Hepatocyte (in vitro differentiated cells): ENCODE results near the gene FREM1. TPM values are rescaled to one million over a fixed set of nuclear protein-coding genes. Genes with fewer than 3 reads are reported as not detected.

ENCODE experiments used
- DNase-seq: peaks from one replicate; pipeline ENCODE4 v3.0.0-alpha.2; 2016; ENCODE audit warnings: low spot score
- H2AFZ ChIP-seq: fragments of 200-600 bp; sonication (generic); 2 replicates; pipeline ENCODE4 v1.6.0; 2016; ENCODE audit warnings: antibody characterized with exemption, mild to moderate bottlenecking
- H3K27ac ChIP-seq: fragments of 200-600 bp; sonication (generic); 2 replicates; pipeline ENCODE4 v1.5.1; 2016; ENCODE audit warnings: mild to moderate bottlenecking
- H3K27me3 ChIP-seq: fragments of 200-600 bp; sonication (generic); 2 replicates; pipeline ENCODE4 v1.6.1; 2016
- H3K36me3 ChIP-seq: fragments of 200-600 bp; sonication (generic); replicated peaks from 2 replicates; pipeline ENCODE4 v1.5.1; 2016; ENCODE audit warnings: low read depth; ENCODE audit not compliant: insufficient read depth
- H3K4me1 ChIP-seq: fragments of 200-600 bp; sonication (generic); 2 replicates; pipeline ENCODE4 v1.5.1; 2016; ENCODE audit warnings: mild to moderate bottlenecking, moderate library complexity; ENCODE audit not compliant: insufficient read depth
- H3K4me2 ChIP-seq: fragments of 200-600 bp; sonication (generic); 2 replicates; pipeline ENCODE4 v1.6.0; 2016
- H3K4me3 ChIP-seq: fragments of 200-600 bp; sonication (generic); 2 replicates; pipeline ENCODE4 v1.5.1; 2016; ENCODE audit warnings: mild to moderate bottlenecking
- H3K79me2 ChIP-seq: fragments of 200-600 bp; sonication (generic); 2 replicates; pipeline ENCODE4 v1.6.0; 2017; ENCODE audit warnings: mild to moderate bottlenecking
- H3K9me2 ChIP-seq: fragments of 200-600 bp; sonication (generic); replicated peaks from 2 replicates; pipeline ENCODE4 v1.6.0; 2017; ENCODE audit warnings: mild to moderate bottlenecking; ENCODE audit not compliant: insufficient read depth
- H3K9me3 ChIP-seq: fragments of 200-600 bp; sonication (generic); 2 replicates; pipeline ENCODE4 v1.5.1; 2016; ENCODE audit warnings: low read depth, mild to moderate bottlenecking
- H4K20me1 ChIP-seq: fragments of 200-600 bp; sonication (generic); 2 replicates; pipeline ENCODE4 v1.6.0; 2016; ENCODE audit warnings: mild to moderate bottlenecking; ENCODE audit not compliant: insufficient read depth, poor library complexity, severe bottlenecking
- EZH2 ChIP-seq: fragments of 200-600 bp; sonication (generic); IDR thresholded peaks from 2 replicates; pipeline ENCODE4 v1.6.1; 2016; ENCODE audit warnings: antibody characterized with exemption, mild to moderate bottlenecking, borderline replicate concordance
- EZH2phosphoT487 ChIP-seq: fragments of 200-600 bp; sonication (generic); IDR thresholded peaks from one replicate; pipeline ENCODE4 v1.6.1; 2018; ENCODE audit warnings: antibody characterized with exemption, mild to moderate bottlenecking, low read depth, moderate library complexity; ENCODE audit not compliant: unreplicated experiment, severe bottlenecking
- WGBS: methylation state at CpG from one replicate; pipeline ENCODE4 v1.1.6; 2016; ENCODE audit warnings: low lambda C conversion rate; ENCODE audit errors: missing lambda C conversion rate; 5-methylcytosine and 5-hydroxymethylcytosine counted together
- polyA plus RNA-seq: library from polyadenylated mRNA; unstranded; fragments of >200 nt; fragmentation: Nextera tagmentation; extraction: Ambion mirVana; gene quantifications from 2 replicates; pipeline ENCODE4 v1.2.1, GENCODE V29; 2016
- total RNA-seq: library from RNA; depleted of rRNA; stranded (reverse); fragments of >200 nt; gene quantifications from 2 replicates; pipeline ENCODE4 v1.2.3, GENCODE V29; 2014
- TF ChIP-seq, protein P1 (sequence below): fragments of 200-600 bp; sonication (generic); IDR thresholded peaks from 2 replicates; pipeline ENCODE4 v1.5.1; 2016; ENCODE audit warnings: antibody characterized with exemption, mild to moderate bottlenecking; ENCODE audit not compliant: poor library complexity

The FREM1 gene
- total and polyA plus RNA-seq, 2 experiments from 2014 or later: 9.7 to 36.1 TPM

DNA sequence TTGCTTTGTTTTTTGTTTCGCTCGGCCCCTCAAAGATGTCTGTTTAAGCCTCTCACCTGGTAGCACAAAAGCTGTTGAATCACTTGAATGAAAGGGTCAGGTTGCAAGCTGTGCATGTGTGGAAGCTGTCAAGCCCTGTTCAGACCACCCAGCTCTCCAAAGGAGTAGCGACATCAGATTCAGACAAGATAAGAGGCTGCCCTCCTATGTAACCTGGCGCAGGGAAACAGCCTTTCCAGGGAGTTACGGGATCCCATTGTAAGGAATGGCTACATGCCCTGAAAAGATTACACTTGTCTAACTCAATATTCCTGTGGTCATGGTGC, 2.9 kb downstream of the FREM1 start:
- peak overlapping the region; percentile 75 for H3K4me2 ChIP-seq
- TF ChIP-seq, protein P1, sequence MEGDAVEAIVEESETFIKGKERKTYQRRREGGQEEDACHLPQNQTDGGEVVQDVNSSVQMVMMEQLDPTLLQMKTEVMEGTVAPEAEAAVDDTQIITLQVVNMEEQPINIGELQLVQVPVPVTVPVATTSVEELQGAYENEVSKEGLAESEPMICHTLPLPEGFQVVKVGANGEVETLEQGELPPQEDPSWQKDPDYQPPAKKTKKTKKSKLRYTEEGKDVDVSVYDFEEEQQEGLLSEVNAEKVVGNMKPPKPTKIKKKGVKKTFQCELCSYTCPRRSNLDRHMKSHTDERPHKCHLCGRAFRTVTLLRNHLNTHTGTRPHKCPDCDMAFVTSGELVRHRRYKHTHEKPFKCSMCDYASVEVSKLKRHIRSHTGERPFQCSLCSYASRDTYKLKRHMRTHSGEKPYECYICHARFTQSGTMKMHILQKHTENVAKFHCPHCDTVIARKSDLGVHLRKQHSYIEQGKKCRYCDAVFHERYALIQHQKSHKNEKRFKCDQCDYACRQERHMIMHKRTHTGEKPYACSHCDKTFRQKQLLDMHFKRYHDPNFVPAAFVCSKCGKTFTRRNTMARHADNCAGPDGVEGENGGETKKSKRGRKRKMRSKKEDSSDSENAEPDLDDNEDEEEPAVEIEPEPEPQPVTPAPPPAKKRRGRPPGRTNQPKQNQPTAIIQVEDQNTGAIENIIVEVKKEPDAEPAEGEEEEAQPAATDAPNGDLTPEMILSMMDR: no peak
- TF ChIP-seq EZH2phosphoT487 (no peak), EZH2 (no peak)
- no peaks in the 10 kb centered on the region for H3K9me3 ChIP-seq
- no peak overlapping the region for H2AFZ ChIP-seq
- peaks cover 67% of the 10 kb centered on the region for H3K4me1 ChIP-seq
- H3K9me2 ChIP-seq: no peaks in the 10 kb centered on the region
- 31% methylated on average over 5 of the region's 5 CpGs for WGBS
- H3K27me3 ChIP-seq: no peaks in the 10 kb centered on the region
- H3K79me2 ChIP-seq: peaks cover 66% of the 10 kb centered on the region
- peak overlapping the region; percentile 81 for H3K27ac ChIP-seq
- no peak overlapping the region for H3K4me3 ChIP-seq
- no peaks in the 10 kb centered on the region for H4K20me1 ChIP-seq
- no peak for DNase-seq
- H3K36me3 ChIP-seq: no peaks in the 10 kb centered on the region

DNA sequence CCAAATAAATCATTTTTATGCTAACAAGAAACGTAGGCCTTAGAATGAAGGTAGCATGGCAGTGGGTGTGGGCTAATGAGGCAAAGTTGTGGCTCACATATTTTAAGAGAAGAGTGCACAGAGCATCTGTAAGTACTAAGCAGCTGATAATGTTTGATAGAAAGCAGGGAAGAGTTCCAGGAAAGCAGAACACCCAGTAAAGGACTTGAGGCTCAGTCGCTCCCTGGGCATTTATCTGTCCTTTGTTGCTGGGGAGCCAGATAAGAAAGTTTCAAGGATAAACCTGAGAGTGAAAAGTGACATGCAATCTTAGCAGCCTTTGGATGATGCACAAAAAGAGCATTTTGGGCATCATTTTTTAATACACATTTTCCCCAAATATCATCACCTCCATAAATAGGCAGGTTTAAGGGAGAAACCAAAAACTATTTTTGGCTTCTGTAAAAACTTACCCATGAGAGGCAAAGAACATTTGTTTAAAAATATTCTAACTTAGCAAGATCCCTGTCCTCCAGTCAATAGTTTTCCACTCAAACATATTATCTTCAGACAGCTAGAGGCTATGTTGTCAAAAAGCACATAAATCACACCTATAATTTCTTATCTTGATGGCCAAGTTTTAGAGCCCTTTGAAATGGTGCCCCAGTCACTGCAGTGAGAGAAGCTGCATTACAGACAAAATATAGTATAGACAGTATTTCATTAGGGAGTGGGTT, 3.4 kb downstream of the FREM1 start:
- H3K4me3 ChIP-seq: peak overlapping the region; percentile 6
- H3K27ac ChIP-seq: peak overlapping the region; percentile 81
- H3K27me3 ChIP-seq: no peaks in the 10 kb centered on the region
- no peak for TF ChIP-seq EZH2
- TF ChIP-seq EZH2phosphoT487: no peak
- TF ChIP-seq, protein P1: no peak
- H4K20me1 ChIP-seq: no peaks in the 10 kb centered on the region
- H3K4me2 ChIP-seq: peak overlapping the region; percentile 75
- H3K79me2 ChIP-seq: peaks cover 71% of the 10 kb centered on the region
- H2AFZ ChIP-seq: no peak overlapping the region
- 23% methylated on average over 2 of the region's 2 CpGs for WGBS
- H3K4me1 ChIP-seq: peaks cover 66% of the 10 kb centered on the region
- DNase-seq: no peak
- no peaks in the 10 kb centered on the region for H3K36me3 ChIP-seq
- H3K9me3 ChIP-seq: no peaks in the 10 kb centered on the region
- no peaks in the 10 kb centered on the region for H3K9me2 ChIP-seq

DNA sequence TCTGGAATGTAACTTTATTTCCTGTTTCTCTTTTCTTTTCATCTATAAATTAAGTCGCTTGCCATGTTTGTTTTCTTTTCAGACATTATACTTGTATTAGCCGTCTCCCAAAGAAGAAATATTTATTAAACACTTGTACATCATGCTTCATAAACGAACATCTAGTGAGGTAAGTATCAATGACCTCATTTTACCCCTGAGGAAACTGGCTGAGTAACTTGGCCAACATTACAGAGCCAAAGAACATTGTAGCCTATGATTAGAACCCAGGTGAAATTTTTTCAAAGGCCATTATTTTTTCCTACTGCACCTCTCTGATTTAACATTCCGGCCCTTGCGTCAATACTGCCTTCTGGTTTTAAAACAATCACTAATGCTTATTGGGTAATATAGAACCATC, 4.2 kb downstream of the FREM1 start:
- WGBS: 58% methylated on average over 5 of the region's 5 CpGs
- H3K27me3 ChIP-seq: no peaks in the 10 kb centered on the region
- peak overlapping the region; percentile 81 for H3K27ac ChIP-seq
- peak overlapping the region; percentile 6 for H3K4me3 ChIP-seq
- H3K79me2 ChIP-seq: peaks cover 79% of the 10 kb centered on the region
- DNase-seq: no peak
- no peaks in the 10 kb centered on the region for H3K9me3 ChIP-seq
- no peaks in the 10 kb centered on the region for H4K20me1 ChIP-seq
- no peaks in the 10 kb centered on the region for H3K36me3 ChIP-seq
- H3K4me1 ChIP-seq: peaks cover 58% of the 10 kb centered on the region
- TF ChIP-seq, protein P1: no peak
- TF ChIP-seq EZH2: no peak
- no peak for TF ChIP-seq EZH2phosphoT487
- no peaks in the 10 kb centered on the region for H3K9me2 ChIP-seq
- no peak overlapping the region for H2AFZ ChIP-seq
- H3K4me2 ChIP-seq: peak overlapping the region; percentile 75
